ENCODE data around the gene NISCH.

DNA sequence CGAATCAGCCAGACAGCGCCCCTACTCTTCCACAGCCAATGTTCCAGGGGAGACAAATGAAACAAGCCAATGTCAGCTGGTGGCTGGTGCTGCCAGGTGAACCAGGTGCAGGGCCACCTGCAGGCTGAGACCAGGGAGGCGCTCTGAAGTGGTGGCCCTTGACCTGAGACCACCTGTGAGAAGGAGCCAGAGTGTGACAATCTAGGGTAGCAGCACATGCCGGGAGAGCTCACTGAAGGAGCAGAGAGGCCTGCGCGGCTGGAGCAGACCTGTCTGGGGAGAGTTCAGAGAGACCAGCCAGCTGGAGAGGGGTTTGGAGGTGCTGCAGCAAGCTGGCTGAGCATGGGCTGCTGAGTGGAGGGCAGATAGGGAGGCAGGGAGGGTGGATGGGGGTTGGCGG is 39.0 kb downstream of the NISCH start:
- TF ChIP-seq, protein P1, sequence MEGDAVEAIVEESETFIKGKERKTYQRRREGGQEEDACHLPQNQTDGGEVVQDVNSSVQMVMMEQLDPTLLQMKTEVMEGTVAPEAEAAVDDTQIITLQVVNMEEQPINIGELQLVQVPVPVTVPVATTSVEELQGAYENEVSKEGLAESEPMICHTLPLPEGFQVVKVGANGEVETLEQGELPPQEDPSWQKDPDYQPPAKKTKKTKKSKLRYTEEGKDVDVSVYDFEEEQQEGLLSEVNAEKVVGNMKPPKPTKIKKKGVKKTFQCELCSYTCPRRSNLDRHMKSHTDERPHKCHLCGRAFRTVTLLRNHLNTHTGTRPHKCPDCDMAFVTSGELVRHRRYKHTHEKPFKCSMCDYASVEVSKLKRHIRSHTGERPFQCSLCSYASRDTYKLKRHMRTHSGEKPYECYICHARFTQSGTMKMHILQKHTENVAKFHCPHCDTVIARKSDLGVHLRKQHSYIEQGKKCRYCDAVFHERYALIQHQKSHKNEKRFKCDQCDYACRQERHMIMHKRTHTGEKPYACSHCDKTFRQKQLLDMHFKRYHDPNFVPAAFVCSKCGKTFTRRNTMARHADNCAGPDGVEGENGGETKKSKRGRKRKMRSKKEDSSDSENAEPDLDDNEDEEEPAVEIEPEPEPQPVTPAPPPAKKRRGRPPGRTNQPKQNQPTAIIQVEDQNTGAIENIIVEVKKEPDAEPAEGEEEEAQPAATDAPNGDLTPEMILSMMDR (IDR thresholded peaks at IDR 0.05), result no peak
- TF ChIP-seq EZH2 (IDR thresholded peaks at IDR 0.05) (no peak), EZH2phosphoT487 (IDR thresholded peaks at IDR 0.05) (no peak)
